HG02973 (cell line): ENCODE measurements around the gene FANCE.
"Not testable (repeated sequence)": the region's sequence is repeated elsewhere in the genome, so short reads cannot be mapped to it uniquely, and the experiment has no call there.

ENCODE experiments used
- ATAC-seq: cut with Tn5 transposase; IDR thresholded peaks from one replicate; pipeline ENCODE4 v1.9.1; 2021; ENCODE audit warnings: moderate library complexity; ENCODE audit not compliant: unreplicated experiment

The FANCE gene

GRCh38 chr6:35496036-35496840, 44.1 kb downstream of the FANCE start:
- ATAC-seq: no peak

- no peak for ATAC-seq
These were observed 44.9 kb downstream of the FANCE start, which contains the start of gene TEAD3 for GRCh38 chr6:35496841-35497570. Gene TEAD3, minus strand, starts transcription at chr6:35497079.

GRCh38 chr6:35497571-35498421, 45.7 kb downstream of the FANCE start:
- ATAC-seq: no peak

GRCh38 chr6:35498422-35499067, 46.4 kb downstream of the FANCE start:
- no peak for ATAC-seq

- no peak for ATAC-seq
These were observed 47.2 kb downstream of the FANCE start for GRCh38 chr6:35499372-35499771.

- ATAC-seq: no peak
These were observed 48.6 kb downstream of the FANCE start for GRCh38 chr6:35500782-35501181.

GRCh38 chr6:35501784-35502183, 49.6 kb downstream of the FANCE start:
- ATAC-seq: no peak

GRCh38 chr6:35503534-35503933, 51.4 kb downstream of the FANCE start:
- no peak for ATAC-seq

GRCh38 chr6:35505999-35506412, 53.9 kb downstream of the FANCE start:
- ATAC-seq: no peak

GRCh38 chr6:35506536-35506935, 54.4 kb downstream of the FANCE start:
- no peak for ATAC-seq

- no peak for ATAC-seq
These were observed 55.1 kb downstream of the FANCE start for GRCh38 chr6:35507221-35507620.

GRCh38 chr6:35508027-35508426, 55.9 kb downstream of the FANCE start:
- no peak for ATAC-seq

GRCh38 chr6:35508542-35508941, 56.4 kb downstream of the FANCE start:
- no peak for ATAC-seq

GRCh38 chr6:35510916-35511561, 58.9 kb downstream of the FANCE start:
- ATAC-seq: no peak

- ATAC-seq: no peak
These were observed 59.4 kb downstream of the FANCE start for GRCh38 chr6:35511562-35511941.

GRCh38 chr6:35512006-35512405, 59.9 kb downstream of the FANCE start:
- ATAC-seq: no peak

GRCh38 chr6:35512740-35513139, 60.6 kb downstream of the FANCE start, which contains the start of gene TULP1:
Gene TULP1, minus strand, starts transcription at chr6:35512896. Its CDS starts 38 bp downstream, at chr6:35512858.
- no peak for ATAC-seq

- no peak for ATAC-seq
These were observed 62.4 kb downstream of the FANCE start for GRCh38 chr6:35514587-35514986.

- ATAC-seq: not testable (repeated sequence)
These were observed 63.8 kb downstream of the FANCE start for GRCh38 chr6:35515939-35516338.
